GM20431 (cell line): ENCODE data around the gene SCGB1A1.
"Not testable (repeated sequence)": the region's sequence is repeated elsewhere in the genome, so short reads cannot be mapped to it uniquely, and the experiment has no call there.

Experiments
- in situ Hi-C: fragments of 300-500 bp; cut with MseI, MboI; formaldehyde crosslinking; loops from one replicate; pipeline ENCODE4 v1.15.0; 2020; ENCODE audit warnings: low sequenced_read_pairs; ENCODE audit not compliant: unreplicated experiment

Gene SCGB1A1

GRCh38 chr11:62444236-62444833, 25.5 kb downstream of the SCGB1A1 start:
- in situ Hi-C loops: no loop called here

GRCh38 chr11:62444835-62445234, 26.0 kb downstream of the SCGB1A1 start:
- in situ Hi-C loops: no loop called here

DNA sequence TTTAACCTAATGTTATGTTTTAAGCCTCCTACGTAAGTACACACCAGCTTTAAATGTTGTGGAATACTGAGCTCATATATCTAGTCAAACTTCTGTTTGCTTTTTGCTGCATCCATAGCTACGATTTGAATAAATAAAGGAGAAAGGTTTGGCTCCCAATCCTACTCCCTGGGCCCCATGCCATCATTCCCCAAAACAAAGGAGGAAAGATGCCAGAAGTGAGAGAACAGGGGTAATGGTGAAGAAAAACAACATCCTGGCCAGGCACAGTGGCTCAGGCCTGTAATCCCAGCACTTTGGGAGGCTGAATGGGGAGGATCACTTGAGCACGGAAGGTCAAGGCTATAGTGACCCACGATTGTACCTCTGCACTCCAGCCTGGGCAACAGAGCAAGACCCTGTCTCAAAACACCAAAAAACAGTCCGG, 26.5 kb downstream of the SCGB1A1 start:
- in situ Hi-C loops: no loop called here

- in situ Hi-C loops: no loop called here
These were observed 27.3 kb downstream of the SCGB1A1 start for GRCh38 chr11:62446091-62446490.

DNA sequence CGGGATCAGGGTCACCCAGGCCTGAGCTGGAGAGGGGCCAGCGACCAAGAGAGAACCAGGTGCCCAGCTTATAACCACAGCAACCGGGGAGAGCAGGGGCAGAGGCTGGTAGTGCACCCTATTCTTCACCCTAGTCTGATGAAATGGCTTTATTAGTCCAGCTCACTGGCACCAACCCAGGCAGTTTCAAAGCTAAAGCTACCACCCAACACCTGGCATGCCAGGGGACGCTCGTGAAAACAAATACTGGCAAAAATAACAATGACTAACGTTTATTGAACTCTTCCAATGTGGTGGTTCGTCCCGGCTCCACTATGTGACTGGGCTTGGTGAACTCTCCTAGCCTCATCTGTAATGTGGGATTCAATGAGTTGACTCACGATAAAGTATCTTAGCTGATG, 30.6 kb downstream of the SCGB1A1 start:
- in situ Hi-C loops: no loop called here

GRCh38 chr11:62449912-62450311, 31.1 kb downstream of the SCGB1A1 start:
- in situ Hi-C loops: not testable (repeated sequence)

- in situ Hi-C loops: no loop called here
These were observed 31.9 kb downstream of the SCGB1A1 start for GRCh38 chr11:62450543-62451240.

- in situ Hi-C loops: no loop called here
These were observed 32.4 kb downstream of the SCGB1A1 start for GRCh38 chr11:62451241-62451621.

DNA sequence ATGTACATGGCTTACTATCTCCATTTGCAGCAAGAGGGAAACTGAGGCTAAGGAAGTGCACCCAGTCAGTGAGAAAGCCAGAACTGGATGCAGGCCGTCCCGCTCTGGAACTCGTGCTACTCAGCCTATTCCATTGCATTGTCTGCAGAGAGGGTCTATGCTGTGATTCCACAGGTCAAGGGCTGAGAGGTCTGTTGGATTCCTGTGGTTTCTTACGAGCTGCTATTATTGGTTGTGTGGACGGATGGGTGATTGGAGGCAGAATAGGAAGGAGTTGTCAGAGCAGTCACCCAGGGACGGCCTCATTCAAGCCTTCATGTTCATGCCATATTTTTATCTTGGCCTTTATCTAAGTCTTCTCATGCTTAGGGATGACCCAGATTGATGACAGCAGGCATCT, 33.4 kb downstream of the SCGB1A1 start:
- in situ Hi-C loops: no loop called here

DNA sequence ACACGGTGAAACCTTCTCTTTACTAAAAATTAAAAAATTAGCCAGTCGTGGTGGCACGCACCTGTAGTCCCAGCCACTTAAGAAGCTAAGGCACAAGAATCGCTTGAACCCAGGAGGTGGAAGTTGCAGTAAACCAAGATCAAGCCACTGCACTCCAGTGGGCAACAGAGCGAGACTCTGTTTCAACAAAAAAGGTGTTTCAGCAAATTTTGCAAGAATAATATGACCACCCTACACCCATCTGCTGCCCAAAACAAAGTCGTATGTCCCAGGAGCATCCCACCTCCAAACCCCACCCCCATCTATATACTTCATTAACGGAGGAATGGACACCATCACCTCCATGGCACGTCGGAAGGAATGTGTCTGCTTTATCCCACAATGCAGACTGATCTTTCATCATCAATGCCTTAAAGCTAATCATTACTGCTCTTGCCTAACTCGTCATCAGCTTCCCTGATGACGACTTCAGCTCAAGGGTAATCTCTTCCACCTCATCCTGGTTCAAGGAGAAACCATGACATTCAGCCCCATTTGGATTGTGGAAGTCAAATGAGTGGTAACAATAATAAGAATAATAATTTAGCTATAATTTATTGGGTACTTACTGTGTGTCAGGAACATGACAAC, 34.1 kb downstream of the SCGB1A1 start:
- in situ Hi-C loops: no loop called here

GRCh38 chr11:62456630-62457029, 37.8 kb downstream of the SCGB1A1 start:
- in situ Hi-C loops: no loop called here

DNA sequence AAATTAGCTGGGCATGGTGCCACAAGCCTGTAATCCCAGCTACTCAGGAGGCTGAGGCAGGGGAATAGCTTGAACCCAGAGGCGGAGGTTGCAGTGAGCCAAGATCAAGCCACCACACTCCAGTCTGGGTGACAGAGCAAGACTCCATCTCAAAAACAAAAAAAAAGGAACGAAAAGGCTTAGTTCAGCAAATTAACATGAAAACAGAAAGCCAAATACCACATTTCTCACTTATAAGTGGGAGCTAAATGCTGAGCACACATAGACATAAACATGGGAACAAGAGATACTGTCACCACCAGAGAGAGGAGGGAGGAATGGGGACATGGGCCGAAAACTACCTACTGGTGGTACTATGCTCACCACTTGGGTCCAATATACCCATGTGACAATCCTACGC, 38.6 kb downstream of the SCGB1A1 start:
- in situ Hi-C loops: no loop called here

DNA sequence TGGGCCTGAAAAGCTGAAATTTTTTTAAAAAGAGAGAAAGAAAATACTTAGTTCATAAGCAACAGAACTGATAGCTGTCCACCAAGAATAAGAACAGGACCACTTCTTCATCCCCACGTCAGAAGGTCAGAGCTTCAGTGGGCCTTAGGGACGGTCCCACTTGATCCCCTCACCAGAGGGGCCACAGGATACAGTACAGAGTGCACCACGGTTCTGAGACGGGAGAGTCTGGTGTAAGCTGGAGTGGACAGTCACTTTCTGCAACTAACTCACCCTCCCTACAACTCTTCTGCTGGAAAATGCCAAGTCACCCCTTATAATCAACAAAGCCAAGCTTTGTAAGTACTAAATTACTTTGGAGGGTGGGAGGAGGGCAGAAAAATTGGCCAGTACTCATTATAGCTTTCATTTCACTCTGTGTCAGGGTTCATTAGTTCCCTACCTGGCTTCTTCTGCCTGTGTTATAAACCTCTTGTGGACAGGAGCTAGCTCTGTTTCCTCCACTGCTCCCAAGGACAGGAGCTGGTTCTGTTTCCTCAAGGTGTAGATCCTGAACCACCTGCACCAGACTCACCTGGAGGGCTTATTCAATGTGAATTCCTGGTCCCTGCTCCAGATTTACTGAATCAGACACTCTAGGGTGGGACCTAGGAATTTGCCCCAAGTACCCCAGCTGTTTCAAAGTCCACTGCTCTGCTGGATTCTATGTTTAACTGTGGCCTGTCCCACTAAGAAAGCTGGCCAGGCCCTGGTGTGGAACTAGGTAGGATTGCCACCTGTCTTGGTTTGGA, 39.6 kb downstream of the SCGB1A1 start:
- in situ Hi-C loops: no loop called here

GRCh38 chr11:62459080-62459479, 40.2 kb downstream of the SCGB1A1 start:
- in situ Hi-C loops: no loop called here

DNA sequence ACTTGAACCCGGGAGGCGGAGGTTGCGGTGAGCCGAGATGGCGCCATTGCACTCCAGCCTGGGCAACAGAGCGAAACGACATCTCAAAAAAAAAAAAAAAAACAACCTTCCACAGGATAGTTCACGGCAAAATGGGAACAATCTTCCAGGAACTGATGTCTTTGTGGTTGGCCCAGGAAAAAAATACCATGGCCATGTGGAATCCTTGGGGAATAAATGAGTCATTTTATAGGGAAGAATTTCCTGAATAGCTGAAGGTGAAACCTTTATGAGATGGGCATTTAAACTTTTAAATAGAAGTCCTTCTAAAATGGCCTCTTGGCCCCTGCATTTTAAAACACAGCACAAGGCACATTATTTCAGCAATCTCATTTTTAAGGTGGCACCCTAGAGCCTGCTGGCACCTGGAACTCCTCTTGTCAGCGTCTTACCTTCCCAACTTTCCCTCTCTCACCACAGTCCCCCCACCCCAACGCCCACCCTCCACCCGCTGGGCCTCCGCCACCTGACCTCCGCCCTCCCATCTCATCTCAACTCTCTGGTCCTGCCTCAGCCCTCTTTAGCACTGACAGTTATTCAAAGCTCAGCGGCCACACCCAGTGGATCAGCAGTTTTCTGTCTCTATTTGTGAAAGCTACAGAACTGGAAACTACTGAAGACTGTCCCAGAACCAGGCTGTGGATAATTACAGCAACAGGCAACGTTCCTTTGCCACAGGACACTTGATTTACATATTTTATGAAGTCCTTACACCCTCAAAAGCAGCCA, 43.1 kb downstream of the SCGB1A1 start:
- in situ Hi-C loops: no loop called here

- in situ Hi-C loops: no loop called here
These were observed 43.7 kb downstream of the SCGB1A1 start for GRCh38 chr11:62462508-62462892.

- in situ Hi-C loops: no loop called here
These were observed 44.3 kb downstream of the SCGB1A1 start for GRCh38 chr11:62463121-62463542.

DNA sequence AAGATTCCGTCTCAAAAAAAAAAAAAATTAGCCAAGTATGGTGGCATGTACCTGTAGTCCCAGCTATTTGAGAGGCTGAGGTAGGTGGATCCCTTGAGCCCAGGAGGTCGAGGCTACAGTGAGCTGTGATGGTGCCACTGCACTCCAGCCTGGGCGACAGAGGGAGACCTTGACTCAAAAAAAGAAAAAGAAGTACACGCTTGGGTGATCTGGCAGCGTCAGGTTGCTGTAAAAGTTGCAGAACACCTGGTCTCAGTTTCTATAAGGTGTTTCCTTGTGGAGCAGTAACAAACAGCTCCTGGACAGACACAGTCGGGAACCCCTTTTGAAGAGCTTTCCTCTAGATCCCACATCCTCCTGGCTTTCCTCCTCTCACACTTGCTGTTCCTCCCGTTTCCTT, 45.8 kb downstream of the SCGB1A1 start:
- in situ Hi-C loops: no loop called here

- in situ Hi-C loops: no loop called here
These were observed 47.6 kb downstream of the SCGB1A1 start for GRCh38 chr11:62466444-62466843.

GRCh38 chr11:62468577-62468976, 49.7 kb downstream of the SCGB1A1 start:
- in situ Hi-C loops: no loop called here
